Activated naive CD4-positive, alpha-beta T cell treated with anti-CD3 and anti-CD28 coated beads, Interleukin-2, amount 50 U/mL, for 24 hours (primary cell): ENCODE results near the gene CCDC107.

Experiments
- H3K27ac Mint-ChIP-seq: one replicate; pipeline ENCODE4 v1.8.0; 2021; ENCODE audit warnings: mild to moderate bottlenecking, mixed read lengths
- H3K27me3 Mint-ChIP-seq: one replicate; pipeline ENCODE4 v1.8.0; 2021; ENCODE audit warnings: mixed read lengths
- H3K36me3 Mint-ChIP-seq: one replicate; pipeline ENCODE4 v1.8.0; 2021; ENCODE audit warnings: mixed read lengths
- H3K4me1 Mint-ChIP-seq: one replicate; pipeline ENCODE4 v1.8.0; 2021; ENCODE audit warnings: mixed read lengths
- H3K4me3 Mint-ChIP-seq: one replicate; pipeline ENCODE4 v1.8.0; 2021; ENCODE audit warnings: mild to moderate bottlenecking, mixed read lengths
- H3K9me3 Mint-ChIP-seq: one replicate; pipeline ENCODE4 v1.8.0; 2021; ENCODE audit warnings: mixed read lengths

Gene CCDC107

DNA sequence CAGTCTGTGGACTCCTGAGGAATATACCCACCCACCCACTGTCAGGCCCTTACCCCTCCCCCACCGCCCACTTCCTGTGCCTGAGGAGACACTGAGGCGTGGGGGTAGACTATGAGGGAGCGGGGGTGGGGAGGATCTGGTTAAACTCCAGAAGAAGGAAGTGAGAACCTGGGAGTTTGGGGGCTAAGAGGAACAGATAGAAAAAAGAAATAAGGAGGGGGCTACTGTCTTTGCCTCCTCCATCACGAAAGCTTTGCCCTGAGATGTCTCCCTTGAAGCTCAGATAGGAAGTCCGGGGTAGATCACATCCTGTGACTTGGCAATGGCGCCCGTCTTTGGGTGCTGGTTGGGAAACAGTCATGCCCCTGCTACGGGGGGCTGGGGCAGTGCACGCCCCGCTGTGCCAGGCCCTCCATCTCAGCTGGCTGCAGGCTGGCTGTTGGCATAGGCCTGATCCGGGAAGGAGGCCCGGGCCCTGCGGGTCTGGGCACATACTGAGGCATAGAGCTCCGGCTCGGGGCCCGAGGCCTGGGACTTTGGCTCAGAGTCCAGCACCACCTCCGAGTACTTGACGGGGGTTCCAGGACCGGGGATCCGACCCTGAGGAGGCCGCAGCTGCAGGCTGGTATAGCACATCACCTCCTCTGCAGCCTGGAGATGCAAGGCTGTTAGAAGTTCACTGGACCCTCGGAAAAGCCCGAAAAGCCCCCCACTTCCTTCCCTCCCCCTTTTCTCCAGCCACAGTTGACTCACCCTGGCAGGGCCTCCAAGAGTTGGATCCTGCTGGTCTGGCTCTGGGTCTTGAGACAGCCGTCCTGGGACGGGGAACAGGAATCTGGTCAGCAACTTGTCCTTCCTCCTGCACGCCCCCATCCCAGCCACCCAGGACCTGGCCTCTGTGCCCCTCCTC is 8.4 kb upstream of the CCDC107 start:
- H3K27ac Mint-ChIP-seq = peak overlapping the region; percentile 91
- peaks cover 58% of the 10 kb centered on the region for H3K4me1 Mint-ChIP-seq
- H3K27me3 Mint-ChIP-seq = no peaks in the 10 kb centered on the region
- peak overlapping the region; percentile 85 for H3K4me3 Mint-ChIP-seq
- H3K36me3 Mint-ChIP-seq = no peaks in the 10 kb centered on the region
- no peaks in the 10 kb centered on the region for H3K9me3 Mint-ChIP-seq

DNA sequence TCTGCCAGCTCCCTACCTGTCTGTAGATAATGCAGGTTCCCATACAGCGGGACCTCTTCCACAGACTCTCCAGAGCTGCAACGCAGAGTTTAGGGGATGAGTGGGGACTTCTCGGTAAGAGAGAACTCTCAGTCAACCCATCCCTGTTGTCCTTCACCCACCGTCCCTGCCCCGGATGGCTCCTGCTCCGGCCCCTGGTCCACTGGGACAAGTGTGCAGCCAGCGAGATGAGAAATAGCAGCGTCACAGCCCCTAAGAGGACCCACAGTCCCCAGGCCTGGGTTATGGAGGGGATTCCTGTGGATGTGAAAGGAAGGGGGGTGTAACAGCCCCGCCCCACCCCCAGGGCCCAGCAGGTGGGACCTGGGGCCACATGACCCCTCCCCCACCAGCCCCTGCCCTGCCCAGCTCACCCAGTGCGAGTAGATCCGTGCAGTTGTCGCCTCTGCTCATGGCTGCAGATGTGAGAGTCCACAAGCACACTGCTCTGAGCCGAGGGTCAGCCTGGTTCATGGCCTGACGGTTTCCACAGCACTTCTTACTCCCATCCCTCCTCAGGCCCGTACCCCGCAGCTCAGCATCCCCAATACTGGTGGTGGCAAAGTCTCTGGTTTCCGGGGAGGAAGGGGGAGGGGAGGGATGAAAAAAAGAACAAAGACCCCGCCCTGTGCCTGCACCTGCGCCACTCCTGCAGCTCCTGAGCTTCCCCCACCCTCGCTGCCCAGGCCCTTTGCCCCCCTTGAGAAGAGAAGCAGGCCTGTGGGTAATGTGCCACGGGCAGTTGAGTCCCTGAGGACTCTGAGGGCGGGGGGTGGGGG is 7.5 kb upstream of the CCDC107 start, which contains the start of gene SIT1:
Gene SIT1 (minus strand): TSS at position 591 of the 818 bp plus-strand sequence. CDS start 78 bp downstream, at position 513.
- peaks cover 53% of the 10 kb centered on the region for H3K4me1 Mint-ChIP-seq
- H3K9me3 Mint-ChIP-seq = no peaks in the 10 kb centered on the region
- no peaks in the 10 kb centered on the region for H3K27me3 Mint-ChIP-seq
- peak within 1 kb of the TSS; percentile 85 for H3K4me3 Mint-ChIP-seq
- H3K27ac Mint-ChIP-seq = peak within 1 kb of the TSS; percentile 86
- H3K36me3 Mint-ChIP-seq = no peaks in the 10 kb centered on the region

DNA sequence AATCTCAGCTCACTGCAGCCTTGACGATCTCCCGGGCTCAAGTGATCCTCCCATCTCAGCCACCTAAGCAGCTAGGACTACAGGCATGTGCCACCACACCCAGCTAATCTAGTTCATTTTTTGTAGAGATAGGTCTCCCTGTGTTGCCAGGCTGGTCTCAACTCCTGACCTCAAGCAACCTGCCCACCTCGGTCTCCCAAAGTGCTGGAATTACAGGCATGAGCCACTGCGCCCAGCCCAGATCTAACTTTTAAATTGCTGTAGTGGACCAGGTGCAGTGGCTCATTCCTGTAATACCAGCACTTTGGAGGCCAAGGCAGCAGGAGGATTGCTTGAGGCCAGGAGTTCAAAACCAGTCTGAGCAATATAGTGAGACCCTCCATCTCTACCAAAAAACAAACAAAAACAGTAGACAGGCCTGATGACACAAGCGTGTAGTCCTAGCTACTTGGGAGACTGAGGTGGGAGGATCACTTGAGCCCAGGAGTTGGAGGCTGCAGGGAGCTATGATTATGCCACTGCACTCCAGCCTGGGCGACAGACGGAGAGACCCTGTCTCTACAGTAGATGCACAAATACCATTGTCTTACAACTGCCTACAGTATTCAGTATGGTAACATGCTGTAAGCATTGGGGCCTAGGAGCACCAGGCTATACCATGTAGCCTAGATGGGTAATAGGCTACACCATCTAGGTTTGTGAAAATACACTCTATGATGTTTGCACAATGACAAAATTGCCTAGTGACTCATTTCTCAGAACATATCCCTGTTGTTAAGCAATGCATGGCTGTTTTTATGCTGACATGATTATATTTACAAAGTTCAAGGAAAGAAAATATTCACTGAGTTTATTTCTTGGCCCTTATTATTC is 5.9 kb upstream of the CCDC107 start:
- Mint-ChIP-seq H3K4me1 (peaks cover 61% of the 10 kb centered on the region), H3K4me3 (no peak overlapping the region), H3K36me3 (no peaks in the 10 kb centered on the region), H3K9me3 (no peaks in the 10 kb centered on the region), H3K27me3 (no peaks in the 10 kb centered on the region), H3K27ac (peak overlapping the region; percentile 79)

DNA sequence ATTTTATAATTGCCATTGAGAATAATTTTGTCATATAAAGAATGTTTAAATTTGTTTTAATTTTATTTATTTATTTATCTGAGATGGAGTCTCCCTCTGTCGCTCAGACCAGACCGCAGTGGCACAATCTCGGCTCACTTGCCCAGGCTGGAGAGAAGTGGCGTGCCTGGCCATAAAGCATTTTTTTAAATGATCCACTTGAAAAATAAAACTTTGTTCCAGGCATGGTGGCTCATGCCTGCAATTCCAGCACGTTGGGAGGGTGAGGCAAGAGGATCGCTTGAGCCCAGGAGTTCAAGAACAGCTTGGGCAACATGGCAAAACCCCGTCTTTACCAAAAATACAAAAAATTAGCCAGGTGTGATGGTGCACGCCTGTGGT is 5.3 kb upstream of the CCDC107 start:
- H3K27ac Mint-ChIP-seq = no peak overlapping the region
- peaks cover under 1% of the 10 kb centered on the region for H3K27me3 Mint-ChIP-seq
- no peak overlapping the region for H3K4me3 Mint-ChIP-seq
- H3K36me3 Mint-ChIP-seq = no peaks in the 10 kb centered on the region
- no peaks in the 10 kb centered on the region for H3K9me3 Mint-ChIP-seq
- H3K4me1 Mint-ChIP-seq = peaks cover 61% of the 10 kb centered on the region

DNA sequence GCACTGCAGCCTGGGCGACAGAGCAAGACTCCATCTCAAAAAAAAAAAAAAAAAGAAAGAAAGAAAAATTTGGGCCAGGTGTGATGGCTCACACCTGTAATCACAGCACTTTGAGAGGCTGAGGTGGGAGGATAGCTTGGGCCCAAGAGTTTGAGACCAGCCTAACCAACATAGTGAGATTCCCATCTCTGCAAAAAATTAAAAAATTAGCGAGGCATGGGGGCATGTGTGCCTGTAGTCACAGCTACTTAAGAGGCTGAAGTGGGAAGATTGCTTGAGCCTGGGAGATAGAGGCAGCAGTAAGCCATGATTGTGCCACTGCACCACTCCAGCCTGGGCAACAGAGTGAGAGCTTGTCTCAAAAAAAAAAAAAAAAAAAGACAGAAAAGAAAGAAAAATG is 4.5 kb upstream of the CCDC107 start:
- no peaks in the 10 kb centered on the region for H3K9me3 Mint-ChIP-seq
- H3K4me1 Mint-ChIP-seq = peaks cover 55% of the 10 kb centered on the region
- peak overlapping the region; percentile 55 for H3K27ac Mint-ChIP-seq
- no peaks in the 10 kb centered on the region for H3K36me3 Mint-ChIP-seq
- no peak overlapping the region for H3K4me3 Mint-ChIP-seq
- H3K27me3 Mint-ChIP-seq = peaks cover 2% of the 10 kb centered on the region

DNA sequence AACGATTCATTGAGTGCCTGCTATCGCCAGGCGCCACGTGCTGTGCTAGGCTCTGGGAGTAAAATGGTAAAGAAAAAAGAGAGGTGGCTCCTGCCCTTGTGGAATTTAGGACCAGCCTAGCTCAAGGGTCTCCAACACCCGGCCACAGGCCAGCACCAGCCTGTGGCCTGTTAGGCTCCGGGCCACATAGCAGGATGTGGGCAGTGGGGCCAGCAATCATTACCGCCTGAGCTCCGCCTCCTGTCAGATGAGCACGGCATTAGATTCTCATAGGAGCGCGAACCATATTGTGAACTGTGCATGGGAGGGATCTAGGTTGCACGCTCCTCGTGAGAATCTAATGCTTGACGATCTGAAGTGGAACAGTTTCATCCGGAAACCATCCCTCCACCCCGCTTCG is 1.7 kb upstream of the CCDC107 start:
- Mint-ChIP-seq H3K27ac (peak overlapping the region; percentile 73), H3K36me3 (no peaks in the 10 kb centered on the region), H3K4me3 (peak overlapping the region; percentile 68), H3K9me3 (no peaks in the 10 kb centered on the region), H3K4me1 (peaks cover 59% of the 10 kb centered on the region), H3K27me3 (peaks cover 2% of the 10 kb centered on the region)

DNA sequence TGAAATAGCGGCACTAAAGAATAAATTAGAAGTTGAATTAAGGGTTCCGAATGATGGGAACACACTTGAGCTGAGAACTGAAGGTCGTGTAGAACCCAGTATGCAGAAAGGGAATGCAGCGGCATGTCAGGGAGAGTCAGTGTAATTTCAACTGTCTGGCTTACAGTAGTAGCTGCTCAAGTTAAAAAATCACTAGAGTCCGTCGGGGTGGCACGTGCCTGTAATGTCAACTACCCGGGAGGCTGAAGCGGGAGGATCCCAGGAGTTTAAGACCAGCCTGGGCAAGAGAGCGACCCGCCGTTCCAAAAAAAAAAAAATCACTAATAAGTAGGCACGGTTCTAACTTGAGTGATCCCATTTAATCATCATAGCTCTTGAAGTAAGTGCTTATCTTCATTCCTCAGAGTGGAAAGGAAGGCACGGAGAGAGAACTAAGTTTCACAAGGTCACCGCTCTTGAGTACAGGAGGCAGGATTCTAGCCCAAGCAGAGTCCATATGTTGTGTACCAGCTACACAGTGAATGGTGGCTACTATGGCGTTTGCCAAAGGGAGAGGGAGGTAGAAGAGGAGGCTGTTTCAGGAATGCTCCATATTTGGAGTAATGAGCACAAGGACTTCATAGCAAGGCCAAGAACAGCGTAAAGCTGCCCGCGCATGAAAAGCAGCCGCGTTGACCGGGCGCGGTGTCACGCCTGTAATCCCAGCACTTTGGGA is 1.1 kb upstream of the CCDC107 start:
- Mint-ChIP-seq H3K4me1 (peaks cover 58% of the 10 kb centered on the region), H3K27me3 (peaks cover 2% of the 10 kb centered on the region), H3K36me3 (no peaks in the 10 kb centered on the region), H3K4me3 (peak overlapping the region; percentile 68), H3K9me3 (no peaks in the 10 kb centered on the region), H3K27ac (peak overlapping the region; percentile 100)

DNA sequence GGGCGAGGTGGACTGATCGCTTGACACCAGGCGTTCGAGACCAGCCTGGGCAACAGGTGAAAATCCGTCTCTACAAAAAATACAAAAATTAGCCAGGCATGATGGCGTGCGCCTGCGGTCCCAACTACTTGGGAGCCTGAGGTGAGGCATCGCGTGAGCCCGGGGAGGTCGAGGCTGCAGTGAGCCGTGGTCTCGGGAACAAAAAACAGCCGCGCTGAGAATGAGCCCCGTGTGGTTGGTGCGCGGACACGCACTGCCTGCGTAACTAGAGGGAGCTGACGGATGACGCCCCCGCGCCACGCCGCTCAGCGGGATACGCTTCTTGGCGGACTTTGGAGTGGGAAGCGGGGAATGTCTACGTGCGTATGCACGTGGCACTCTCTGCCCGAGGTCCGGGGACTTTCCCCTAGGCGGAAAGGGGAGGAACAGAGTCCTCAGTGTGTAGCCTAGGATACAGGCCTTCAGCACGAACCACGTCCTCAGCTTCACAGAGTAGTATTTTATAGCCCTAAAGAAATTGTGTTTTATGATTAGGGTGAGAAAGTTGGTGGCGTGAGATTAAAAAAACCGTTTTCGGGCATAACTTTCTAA is 451 bp upstream of the CCDC107 start, which contains the start of gene RMRP:
Gene RMRP (minus strand): TSS at position 474 of the 591 bp plus-strand sequence.
- Mint-ChIP-seq H3K4me3 (peak within 1 kb of the TSS; percentile 88), H3K36me3 (no peaks in the 10 kb centered on the region), H3K4me1 (peaks cover 62% of the 10 kb centered on the region), H3K9me3 (no peaks in the 10 kb centered on the region), H3K27ac (peak within 1 kb of the TSS; percentile 100), H3K27me3 (peaks cover 2% of the 10 kb centered on the region)

DNA sequence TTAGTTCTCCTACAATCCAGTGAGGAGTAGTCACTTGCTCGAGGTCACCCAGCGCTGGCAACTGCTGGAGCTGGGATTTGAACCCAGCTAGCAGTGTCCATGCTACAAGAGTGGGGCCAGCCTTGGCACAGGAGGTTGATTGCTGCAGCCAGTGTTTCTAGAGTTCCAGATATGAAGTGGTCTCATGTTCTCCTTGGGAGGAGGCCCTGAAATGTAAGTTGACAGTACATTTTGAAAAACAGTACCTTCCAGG is 802 bp downstream of the CCDC107 start:
- peak overlapping the region; percentile 88 for H3K4me3 Mint-ChIP-seq
- peaks cover 2% of the 10 kb centered on the region for H3K27me3 Mint-ChIP-seq
- H3K9me3 Mint-ChIP-seq = no peaks in the 10 kb centered on the region
- H3K36me3 Mint-ChIP-seq = no peaks in the 10 kb centered on the region
- H3K27ac Mint-ChIP-seq = peak overlapping the region; percentile 70
- H3K4me1 Mint-ChIP-seq = peaks cover 74% of the 10 kb centered on the region

DNA sequence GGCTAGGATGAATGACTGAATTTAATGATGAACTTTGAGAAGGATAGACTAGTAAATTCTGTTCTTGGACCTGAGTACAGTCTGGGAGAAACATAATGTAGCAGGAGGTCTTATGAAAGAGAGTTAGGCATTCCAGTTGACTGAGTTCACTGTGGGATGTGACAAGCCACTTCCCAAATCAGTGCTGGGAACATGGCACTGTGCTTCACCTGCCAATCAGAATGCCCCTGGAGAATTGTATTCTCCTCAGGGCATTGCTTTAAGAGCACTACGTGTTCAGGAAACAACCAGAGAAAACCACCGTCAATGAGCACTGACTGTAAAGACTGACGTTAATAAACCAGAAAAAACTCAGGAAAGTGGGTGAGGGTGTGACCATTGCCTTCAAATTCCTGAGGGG is 1.2 kb downstream of the CCDC107 start:
- Mint-ChIP-seq H3K27me3 (peaks cover 2% of the 10 kb centered on the region), H3K27ac (peak overlapping the region; percentile 70), H3K4me1 (peaks cover 79% of the 10 kb centered on the region), H3K9me3 (no peaks in the 10 kb centered on the region), H3K36me3 (no peaks in the 10 kb centered on the region), H3K4me3 (peak overlapping the region; percentile 88)

DNA sequence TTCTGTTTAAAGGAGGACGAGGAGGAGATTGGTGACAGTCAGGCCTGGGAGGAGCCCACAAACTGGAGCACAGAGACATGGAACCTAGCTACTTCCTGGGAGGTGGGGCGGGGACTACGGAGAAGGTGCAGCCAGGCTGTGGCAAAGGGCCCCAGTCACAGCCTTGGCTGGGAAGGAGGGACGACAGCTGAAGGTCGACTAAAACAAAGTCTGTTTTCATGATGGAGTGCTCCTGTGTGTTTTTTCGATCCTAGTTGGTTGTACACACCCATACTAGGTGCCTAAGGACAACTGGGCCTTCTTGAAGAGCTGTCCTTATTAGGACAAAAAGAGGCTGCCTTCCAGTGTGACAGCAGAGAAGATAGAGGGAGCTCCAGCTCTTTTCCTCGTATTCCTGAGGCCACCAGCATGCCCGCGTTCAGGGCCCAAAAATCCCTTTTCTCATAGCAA is 2.9 kb downstream of the CCDC107 start:
- peaks cover 85% of the 10 kb centered on the region for H3K4me1 Mint-ChIP-seq
- H3K36me3 Mint-ChIP-seq = no peaks in the 10 kb centered on the region
- peaks cover 2% of the 10 kb centered on the region for H3K27me3 Mint-ChIP-seq
- no peak overlapping the region for H3K27ac Mint-ChIP-seq
- H3K9me3 Mint-ChIP-seq = no peaks in the 10 kb centered on the region
- H3K4me3 Mint-ChIP-seq = no peak overlapping the region

DNA sequence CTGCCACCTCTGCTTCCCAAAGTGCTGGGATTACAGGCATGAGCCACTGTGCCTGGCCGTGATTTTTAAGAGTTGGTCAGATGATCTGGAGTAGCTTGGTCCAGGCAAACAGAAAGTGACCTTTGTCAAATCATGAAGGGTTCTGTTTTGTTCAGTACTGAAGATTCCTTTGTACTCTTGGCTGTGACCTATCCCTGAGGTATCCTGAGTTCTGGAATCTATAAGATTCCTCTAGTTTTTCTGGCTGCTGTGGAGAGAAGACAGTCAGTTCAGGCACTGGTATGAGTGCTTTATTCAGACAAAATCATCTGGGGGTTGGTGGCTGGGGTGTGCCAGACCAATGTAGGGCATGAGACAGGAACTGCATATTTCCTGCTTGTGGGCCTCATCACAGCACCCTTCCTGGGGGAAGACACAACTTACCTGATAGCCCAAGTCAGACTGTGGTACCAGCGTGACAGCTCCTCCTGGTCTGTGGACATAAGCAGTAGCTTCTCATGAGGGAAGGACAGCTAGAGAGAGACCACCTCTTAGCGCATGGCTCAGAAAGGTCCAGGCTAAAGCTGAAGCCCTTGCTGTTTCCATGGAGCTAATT is 3.8 kb downstream of the CCDC107 start:
- H3K4me1 Mint-ChIP-seq = peaks cover 83% of the 10 kb centered on the region
- peak overlapping the region; percentile 13 for H3K27ac Mint-ChIP-seq
- peaks cover 2% of the 10 kb centered on the region for H3K27me3 Mint-ChIP-seq
- no peaks in the 10 kb centered on the region for H3K9me3 Mint-ChIP-seq
- no peak overlapping the region for H3K4me3 Mint-ChIP-seq
- H3K36me3 Mint-ChIP-seq = no peaks in the 10 kb centered on the region

DNA sequence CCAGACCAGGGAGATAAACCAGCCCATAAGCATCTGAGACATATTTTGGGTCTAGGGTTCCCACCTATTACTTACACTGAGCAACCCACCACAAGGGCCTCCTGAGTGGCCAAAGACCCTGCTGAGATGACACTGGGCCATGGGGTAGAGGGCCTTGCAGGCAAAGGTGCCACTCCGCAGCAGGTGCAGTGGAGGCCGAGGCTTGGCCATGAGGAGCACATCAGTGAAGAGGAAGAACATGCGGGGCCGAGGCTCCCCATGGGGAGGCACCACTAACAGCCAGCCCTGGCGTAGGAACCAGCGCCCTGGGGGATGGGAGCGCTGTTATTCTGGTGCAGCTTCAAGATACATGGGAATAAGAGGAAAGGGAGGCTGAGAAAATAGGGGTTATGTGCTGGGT is 4.3 kb downstream of the CCDC107 start:
- Mint-ChIP-seq H3K27ac (peak overlapping the region; percentile 13), H3K4me1 (peaks cover 77% of the 10 kb centered on the region), H3K27me3 (peaks cover 2% of the 10 kb centered on the region), H3K36me3 (no peaks in the 10 kb centered on the region), H3K9me3 (no peaks in the 10 kb centered on the region), H3K4me3 (peak overlapping the region; percentile 23)
